Brain microvascular endothelial cell (primary cell): Measurements from ENCODE around the gene LRRC74B.

Experiments used
- DNase-seq: peaks from one replicate; pipeline ENCODE4 v3.0.0-alpha.2; 2020
- H3K27ac ChIP-seq: fragments of 250-450 bp; sonication (Bioruptor Pico); 2 replicates; pipeline ENCODE4 v1.5.1; 2020; ENCODE audit warnings: mild to moderate bottlenecking, moderate library complexity
- H3K27me3 ChIP-seq: fragments of 250-450 bp; sonication (Bioruptor Pico); replicated peaks from 2 replicates; pipeline ENCODE4 v1.5.1; 2020; ENCODE audit warnings: mild to moderate bottlenecking
- H3K36me3 ChIP-seq: fragments of 250-450 bp; sonication (Bioruptor Pico); replicated peaks from 2 replicates; pipeline ENCODE4 v1.5.1; 2020; ENCODE audit warnings: mild to moderate bottlenecking
- H3K4me3 ChIP-seq: 2 replicates; pipeline ENCODE4 v1.5.1; 2011; ENCODE audit warnings: low read depth, mild to moderate bottlenecking, control low read depth, low read length, moderate library complexity
- CTCF ChIP-seq: IDR thresholded peaks from 2 replicates; pipeline ENCODE4 v1.5.1; 2011; ENCODE audit warnings: low read depth, mild to moderate bottlenecking, moderate library complexity, low read length, control low read depth, inconsistent platforms; ENCODE audit errors: missing control alignments
- in situ Hi-C: cut with HindIII; loops from 2 replicates; pipeline ENCODE4 v1.10.0; 2017; ENCODE audit warnings: low sequenced_read_pairs, low pct_ligation_motif_present

LRRC74B gene

GRCh38 chr22:21022507-21022906 lies 23.2 kb upstream of the LRRC74B start:
- DNase-seq, result no peak
- no peak overlapping the region for H3K4me3 ChIP-seq
- H3K27ac ChIP-seq, result no peak overlapping the region
- in situ Hi-C loops, result no loop called here
- no peaks in the 10 kb centered on the region for H3K36me3 ChIP-seq
- TF ChIP-seq CTCF, result no peak
- no peaks in the 10 kb centered on the region for H3K27me3 ChIP-seq

- H3K4me3 ChIP-seq, result no peak overlapping the region
- in situ Hi-C loops, result no loop called here
- DNase-seq, result no peak
- no peaks in the 10 kb centered on the region for H3K36me3 ChIP-seq
- no peaks in the 10 kb centered on the region for H3K27me3 ChIP-seq
- H3K27ac ChIP-seq, result no peak overlapping the region
- TF ChIP-seq CTCF, result peak; percentile 11
Observed at GRCh38 chr22:21022955-21023614, 22.7 kb upstream of the LRRC74B start.

- no peak for TF ChIP-seq CTCF
- Histone ChIP-seq H3K36me3 (no peaks in the 10 kb centered on the region), H3K27ac (no peak overlapping the region), H3K27me3 (peaks cover 3% of the 10 kb centered on the region), H3K4me3 (no peak overlapping the region)
- in situ Hi-C loops, result no loop called here
- no peak for DNase-seq
Observed at GRCh38 chr22:21025266-21025665, 20.5 kb upstream of the LRRC74B start.

GRCh38 chr22:21025763-21026755 lies 19.7 kb upstream of the LRRC74B start:
- no peak for DNase-seq
- Histone ChIP-seq H3K27me3 (peaks cover 8% of the 10 kb centered on the region), H3K36me3 (no peaks in the 10 kb centered on the region), H3K4me3 (no peak overlapping the region), H3K27ac (no peak overlapping the region)
- TF ChIP-seq CTCF, result no peak
- in situ Hi-C loops, result no loop called here

GRCh38 chr22:21026783-21027692 lies 18.7 kb upstream of the LRRC74B start:
- Histone ChIP-seq H3K27ac (no peak overlapping the region), H3K27me3 (peaks cover 18% of the 10 kb centered on the region), H3K36me3 (no peaks in the 10 kb centered on the region), H3K4me3 (no peak overlapping the region)
- in situ Hi-C loops, result no loop called here
- no peak for TF ChIP-seq CTCF
- DNase-seq, result peak; percentile 22
